ENCODE data around the gene IL34. TPM values are rescaled to one million over a fixed set of nuclear protein-coding genes. Genes with fewer than 3 reads are reported as not detected.

The IL34 gene
- total RNA-seq, 1 experiment from 2014 or later: 4.4 TPM

DNA sequence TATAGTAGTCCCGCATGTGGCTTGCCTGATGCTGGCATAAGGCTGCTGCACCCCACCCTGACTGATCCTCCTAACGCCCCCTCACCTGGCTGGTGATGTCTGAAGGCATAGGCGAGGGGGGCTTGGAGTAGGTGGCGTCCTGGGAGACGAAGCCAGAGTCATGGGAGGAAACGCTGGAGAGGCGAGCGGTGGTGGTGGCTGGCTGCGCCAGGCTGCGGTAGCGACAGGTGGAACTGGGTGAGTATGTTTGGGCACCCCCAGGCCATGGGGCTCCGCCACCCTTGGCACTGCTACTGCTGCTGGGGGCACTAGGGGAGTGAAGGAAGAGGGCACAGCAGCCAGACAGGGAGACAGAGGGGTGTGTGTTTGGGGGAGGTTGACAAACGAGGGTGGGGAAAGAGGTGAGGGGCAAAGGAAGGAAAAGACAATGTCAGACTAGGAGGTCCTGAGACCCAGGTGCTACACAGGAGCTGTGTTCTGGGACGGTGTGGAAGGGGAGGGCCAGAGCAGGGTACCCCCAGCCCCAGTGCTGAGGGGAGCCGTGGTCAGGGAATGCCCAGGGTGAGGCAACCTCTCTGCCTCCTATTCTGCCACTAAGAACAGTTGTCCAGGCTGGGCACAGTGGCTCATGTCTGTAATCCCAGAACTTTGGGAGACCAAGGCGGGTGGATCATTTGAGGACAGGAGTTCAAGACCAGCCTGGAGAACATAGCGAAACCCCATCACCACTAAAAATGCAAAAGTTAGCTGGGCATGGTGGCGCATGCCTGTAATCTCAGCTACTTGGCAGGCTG lies 28.1 kb downstream of the IL34 start:
- 0 out of 7 replicates have a peak overlapping the region, but pooled peaks of 1 of the 3 experiments have one; percentile 39 for H3K27ac Mint-ChIP-seq

More for the DNA sequence above, 28.1 kb downstream of the IL34 start:
- DNase-seq: no peak
- Histone ChIP-seq H3K27me3 (ENCODE audit: insufficient read depth, low read length) (no peaks in the 10 kb centered on the region), H3T11ph (ENCODE audit: low read length) (no peak overlapping the region), H3K4me1 (ENCODE audit: insufficient read depth, low read length) (no peaks in the 10 kb centered on the region), H3K4ac (ENCODE audit: low read depth, low read length) (no peak overlapping the region), H2BK12ac (ENCODE audit: insufficient read length, low read depth, low read length) (no peak overlapping the region), H4K91ac (ENCODE audit: insufficient read length, low read depth, low read length) (no peak overlapping the region), H3K27ac (ENCODE audit: insufficient read length, low read depth, low read length) (no peak overlapping the region), H2AK5ac (ENCODE audit: insufficient read length, low read length) (no peak overlapping the region), H2BK15ac (ENCODE audit: low read depth, low read length) (no peak overlapping the region), H2BK5ac (ENCODE audit: insufficient read length, low read length) (no peak overlapping the region), H3K14ac (ENCODE audit: insufficient read depth, low read length) (no peak overlapping the region), H4K8ac (replicated peaks; ENCODE audit: insufficient read length, low read depth, low read length) (no peak overlapping the region), H4K5ac (ENCODE audit: insufficient read length, low read depth, low read length) (no peak overlapping the region), H3K9me3 (ENCODE audit: control insufficient read depth, low read depth, low read length) (no peaks in the 10 kb centered on the region), H3K18ac (ENCODE audit: insufficient read length, low read depth, low read length) (no peak overlapping the region), H2BK20ac (ENCODE audit: low read depth, low read length, poor library complexity, severe bottlenecking) (no peak overlapping the region), H3K9ac (ENCODE audit: extremely low read depth, insufficient read length, low read length) (no peak overlapping the region), H2AFZ (ENCODE audit: low read length) (no peak overlapping the region), H3K79me2 (ENCODE audit: insufficient read depth, low read length) (no peaks in the 10 kb centered on the region), H3K79me1 (ENCODE audit: insufficient read depth, low read depth, low read length, poor library complexity, severe bottlenecking) (no peaks in the 10 kb centered on the region), H3K23ac (ENCODE audit: insufficient read length, low read depth, low read length) (no peak overlapping the region), H3K4me2 (ENCODE audit: insufficient read depth, insufficient read length, low read length) (no peak overlapping the region), H3K56ac (ENCODE audit: insufficient read length, low read depth, low read length) (no peak overlapping the region), H4K20me1 (ENCODE audit: control insufficient read depth, insufficient read depth, insufficient read length) (no peaks in the 10 kb centered on the region), H2BK120ac (ENCODE audit: low read depth, low read length, poor library complexity, severe bottlenecking) (no peak overlapping the region), H3K23me2 (ENCODE audit: insufficient read length, low read depth, low read length, poor library complexity, severe bottlenecking) (no peaks in the 10 kb centered on the region)
- H3K9me3 Mint-ChIP-seq: peaks cover 4% of the 10 kb centered on the region in 2 experiments; a peak in 4 of 5 replicates
- H3K27me3 Mint-ChIP-seq (ENCODE audit: low read depth): no peaks in the 10 kb centered on the region
- no CpG with 5 or more reads among the region's 18 CpGs for WGBS (ENCODE audit: extremely low coverage, insufficient read length, low lambda C conversion rate)
- peaks cover 17 to 66% (median 61%) of the 10 kb centered on the region in 3 experiments for H3K36me3 Mint-ChIP-seq (ENCODE audit: insufficient read depth in 1 of 3, low read depth in 3 of 3)
- TF ChIP-seq, protein P1, sequence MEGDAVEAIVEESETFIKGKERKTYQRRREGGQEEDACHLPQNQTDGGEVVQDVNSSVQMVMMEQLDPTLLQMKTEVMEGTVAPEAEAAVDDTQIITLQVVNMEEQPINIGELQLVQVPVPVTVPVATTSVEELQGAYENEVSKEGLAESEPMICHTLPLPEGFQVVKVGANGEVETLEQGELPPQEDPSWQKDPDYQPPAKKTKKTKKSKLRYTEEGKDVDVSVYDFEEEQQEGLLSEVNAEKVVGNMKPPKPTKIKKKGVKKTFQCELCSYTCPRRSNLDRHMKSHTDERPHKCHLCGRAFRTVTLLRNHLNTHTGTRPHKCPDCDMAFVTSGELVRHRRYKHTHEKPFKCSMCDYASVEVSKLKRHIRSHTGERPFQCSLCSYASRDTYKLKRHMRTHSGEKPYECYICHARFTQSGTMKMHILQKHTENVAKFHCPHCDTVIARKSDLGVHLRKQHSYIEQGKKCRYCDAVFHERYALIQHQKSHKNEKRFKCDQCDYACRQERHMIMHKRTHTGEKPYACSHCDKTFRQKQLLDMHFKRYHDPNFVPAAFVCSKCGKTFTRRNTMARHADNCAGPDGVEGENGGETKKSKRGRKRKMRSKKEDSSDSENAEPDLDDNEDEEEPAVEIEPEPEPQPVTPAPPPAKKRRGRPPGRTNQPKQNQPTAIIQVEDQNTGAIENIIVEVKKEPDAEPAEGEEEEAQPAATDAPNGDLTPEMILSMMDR (conservative IDR thresholded peaks at IDR 0.05): no peak
- peaks cover 0 to 5% of the 10 kb centered on the region in 2 experiments; a peak in 1 of 4 replicates for H3K4me1 Mint-ChIP-seq
- no peak overlapping the region for H3K4me3 Mint-ChIP-seq

All from H9 (cell line).